ENCODE data around the gene SORCS2.
"Not testable (repeated sequence)": the region's sequence is repeated elsewhere in the genome, so short reads cannot be mapped to it uniquely, and the experiment has no call there.

Gene SORCS2

GRCh38 chr4:7201420-7202305 lies 9.3 kb downstream of the SORCS2 start:
- no peak for DNase-seq

- no peak for DNase-seq
Measured at GRCh38 chr4:7202411-7202810, 10.1 kb downstream of the SORCS2 start.

GRCh38 chr4:7204656-7205387 lies 12.5 kb downstream of the SORCS2 start:
- DNase-seq: no peak

- no peak for DNase-seq
Measured at GRCh38 chr4:7206385-7206784, 14.0 kb downstream of the SORCS2 start.

- DNase-seq: no peak
Measured at GRCh38 chr4:7206911-7207567, 14.7 kb downstream of the SORCS2 start.

- DNase-seq: no peak
Measured at GRCh38 chr4:7207628-7208231, 15.4 kb downstream of the SORCS2 start.

- no peak for DNase-seq
Measured at GRCh38 chr4:7208509-7209451, 16.4 kb downstream of the SORCS2 start.

GRCh38 chr4:7209699-7210098 lies 17.4 kb downstream of the SORCS2 start:
- no peak for DNase-seq

- DNase-seq: no peak
Measured at GRCh38 chr4:7210824-7211223, 18.5 kb downstream of the SORCS2 start.

- DNase-seq: no peak
Measured at GRCh38 chr4:7212101-7212674, 19.9 kb downstream of the SORCS2 start.

- DNase-seq: no peak
Measured at GRCh38 chr4:7212921-7213320, 20.6 kb downstream of the SORCS2 start.

GRCh38 chr4:7213807-7214206 lies 21.5 kb downstream of the SORCS2 start:
- DNase-seq: no peak

- no peak for DNase-seq
Measured at GRCh38 chr4:7214359-7214758, 22.0 kb downstream of the SORCS2 start.

- not testable (repeated sequence) for DNase-seq
Measured at GRCh38 chr4:7215187-7215586, 22.8 kb downstream of the SORCS2 start.

GRCh38 chr4:7217039-7217438 lies 24.7 kb downstream of the SORCS2 start:
- no peak for DNase-seq

- no peak for DNase-seq
Measured at GRCh38 chr4:7217474-7218321, 25.4 kb downstream of the SORCS2 start.

GRCh38 chr4:7218686-7219085 lies 26.3 kb downstream of the SORCS2 start:
- no peak for DNase-seq

GRCh38 chr4:7222521-7222920 lies 30.2 kb downstream of the SORCS2 start:
- DNase-seq: no peak

- no peak for DNase-seq
Measured at GRCh38 chr4:7223541-7223940, 31.2 kb downstream of the SORCS2 start.

- DNase-seq: no peak
Measured at GRCh38 chr4:7224001-7224400, 31.7 kb downstream of the SORCS2 start.

All from activated CD8-positive, alpha-beta memory T cell treated with anti-CD3 and anti-CD28 coated beads, Interleukin-2, amount 50 U/mL, for 48 hours (primary cell).